Ascending aorta (tissue), 2 donors: ENCODE data around the gene ANKFN1. TPM values are rescaled to one million over a fixed set of nuclear protein-coding genes. Genes with fewer than 3 reads are reported as not detected.

Experiments
- DNase-seq, 2 donors: peaks; one replicate each; pipeline ENCODE4 v3.0.0-alpha.2; 2019; ENCODE audit warnings: low spot score in 2 of 2
- H3K27ac ChIP-seq, 2 donors: fragments of 200-600 bp; sonication (generic); one replicate each; pipeline ENCODE4 v1.5.1; 2016 to 2017; ENCODE audit warnings: mild to moderate bottlenecking in 1 of 2
- H3K27me3 ChIP-seq: fragments of 200-600 bp; sonication (generic); one replicate; pipeline ENCODE4 v1.5.1; 2017
- H3K36me3 ChIP-seq, 2 donors: fragments of 200-600 bp; sonication (generic); one replicate each; pipeline ENCODE4 v1.5.1; 2016
- H3K4me1 ChIP-seq, 2 donors: fragments of 200-600 bp; sonication (generic); one replicate each; pipeline ENCODE4 v1.5.1; 2016 to 2017; ENCODE audit warnings: mild to moderate bottlenecking in 1 of 2
- H3K4me3 ChIP-seq, 2 donors: fragments of 200-600 bp; sonication (generic); one replicate each; pipeline ENCODE4 v1.5.1; 2016 to 2017; ENCODE audit warnings: mild to moderate bottlenecking in 1 of 2
- H3K9me3 ChIP-seq, 2 donors: fragments of 200-600 bp; sonication (generic); one replicate each; pipeline ENCODE4 v1.5.1; 2016
- intact Hi-C: fragments of 100-400 bp; cut with DNase I; formaldehyde crosslinking; loops from one replicate; pipeline ENCODE4 v1.15.1; 2023
- total RNA-seq: library from RNA; depleted of rRNA; stranded (reverse); fragments of >200 nt; gene quantifications from one replicate; pipeline ENCODE4 v1.1.0, GENCODE V29; 2016
- TF ChIP-seq, protein P1 (sequence below), 3 experiments: fragments of 200-600 bp in 2 of 3; fragments of 450-650 bp in 1 of 3; sonication (generic) in 2 of 3; IDR thresholded peaks; one replicate each; pipeline ENCODE4 v1.5.1; 2016 to 2019; ENCODE audit warnings: antibody characterized with exemption in 3 of 3, mild to moderate bottlenecking in 1 of 3, moderate library complexity in 1 of 3

The ANKFN1 gene
- total RNA-seq, 1 donor from 2014 or later: not detected

GRCh38 chr17:56185491-56186221, 32.4 kb downstream of the ANKFN1 start:
- H3K27ac ChIP-seq: no peak overlapping the region
- TF ChIP-seq, protein P1, sequence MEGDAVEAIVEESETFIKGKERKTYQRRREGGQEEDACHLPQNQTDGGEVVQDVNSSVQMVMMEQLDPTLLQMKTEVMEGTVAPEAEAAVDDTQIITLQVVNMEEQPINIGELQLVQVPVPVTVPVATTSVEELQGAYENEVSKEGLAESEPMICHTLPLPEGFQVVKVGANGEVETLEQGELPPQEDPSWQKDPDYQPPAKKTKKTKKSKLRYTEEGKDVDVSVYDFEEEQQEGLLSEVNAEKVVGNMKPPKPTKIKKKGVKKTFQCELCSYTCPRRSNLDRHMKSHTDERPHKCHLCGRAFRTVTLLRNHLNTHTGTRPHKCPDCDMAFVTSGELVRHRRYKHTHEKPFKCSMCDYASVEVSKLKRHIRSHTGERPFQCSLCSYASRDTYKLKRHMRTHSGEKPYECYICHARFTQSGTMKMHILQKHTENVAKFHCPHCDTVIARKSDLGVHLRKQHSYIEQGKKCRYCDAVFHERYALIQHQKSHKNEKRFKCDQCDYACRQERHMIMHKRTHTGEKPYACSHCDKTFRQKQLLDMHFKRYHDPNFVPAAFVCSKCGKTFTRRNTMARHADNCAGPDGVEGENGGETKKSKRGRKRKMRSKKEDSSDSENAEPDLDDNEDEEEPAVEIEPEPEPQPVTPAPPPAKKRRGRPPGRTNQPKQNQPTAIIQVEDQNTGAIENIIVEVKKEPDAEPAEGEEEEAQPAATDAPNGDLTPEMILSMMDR (IDR thresholded peaks at IDR 0.05): no peak
- H3K36me3 ChIP-seq: no peaks in the 10 kb centered on the region
- no peaks in the 10 kb centered on the region for H3K27me3 ChIP-seq
- no peak for DNase-seq
- intact Hi-C loops: no loop called here
- no peaks in the 10 kb centered on the region for H3K4me1 ChIP-seq
- no peaks in the 10 kb centered on the region for H3K9me3 ChIP-seq
- no peak overlapping the region for H3K4me3 ChIP-seq

GRCh38 chr17:56186222-56186786, 33.0 kb downstream of the ANKFN1 start:
- TF ChIP-seq, protein P1 (IDR thresholded peaks at IDR 0.05): no peak
- Histone ChIP-seq H3K27ac (no peak overlapping the region), H3K4me3 (no peak overlapping the region), H3K36me3 (no peaks in the 10 kb centered on the region), H3K27me3 (no peaks in the 10 kb centered on the region), H3K4me1 (no peaks in the 10 kb centered on the region), H3K9me3 (no peaks in the 10 kb centered on the region)
- DNase-seq: no peak
- intact Hi-C loops: no loop called here

DNA sequence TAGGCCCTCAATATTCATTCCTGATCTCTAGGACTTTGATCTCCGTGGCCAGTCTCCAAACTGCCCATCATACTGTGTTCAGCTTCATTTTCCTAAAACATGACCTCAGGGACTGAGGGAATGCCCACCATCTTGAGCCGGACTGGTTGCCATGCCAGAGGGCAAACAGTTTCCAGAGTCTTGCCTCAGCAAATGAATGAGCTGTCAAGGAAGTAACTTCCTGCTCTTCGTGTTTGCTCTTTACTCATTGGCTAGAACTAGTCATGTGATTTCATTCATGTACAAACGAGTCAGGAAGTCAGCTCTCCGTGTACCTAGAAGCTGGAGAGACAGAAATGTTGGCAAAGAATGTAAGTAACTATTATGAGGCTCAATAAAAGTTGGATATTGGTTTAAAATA, 50.2 kb downstream of the ANKFN1 start:
- H3K27ac ChIP-seq: no peak overlapping the region
- DNase-seq: no peak
- no peak overlapping the region for H3K4me3 ChIP-seq
- H3K9me3 ChIP-seq: no peaks in the 10 kb centered on the region
- H3K4me1 ChIP-seq: no peaks in the 10 kb centered on the region
- intact Hi-C loops: no loop called here
- H3K27me3 ChIP-seq: no peaks in the 10 kb centered on the region
- no peaks in the 10 kb centered on the region for H3K36me3 ChIP-seq
- TF ChIP-seq, protein P1 (IDR thresholded peaks at IDR 0.05): no peak

DNA sequence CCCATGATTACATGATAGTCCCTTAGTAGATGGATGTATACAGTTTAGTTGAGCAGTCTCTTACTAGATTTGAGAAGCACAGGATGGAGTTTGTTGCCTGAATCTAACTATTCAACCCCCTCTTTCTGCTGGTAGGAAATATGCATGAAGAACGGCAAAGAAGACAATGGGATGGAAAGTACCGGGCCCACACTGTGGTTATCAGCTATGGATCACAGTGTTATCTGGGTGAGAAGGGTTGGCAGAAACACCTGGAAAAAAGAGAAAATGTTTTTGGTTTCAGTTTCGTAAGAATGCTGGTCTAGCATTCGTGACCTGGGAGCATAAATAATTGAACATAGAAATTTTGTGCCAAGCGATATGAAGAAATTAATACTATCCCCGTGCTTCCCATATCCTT, 53.1 kb downstream of the ANKFN1 start:
- DNase-seq: no peak
- Histone ChIP-seq H3K36me3 (no peaks in the 10 kb centered on the region), H3K9me3 (no peaks in the 10 kb centered on the region), H3K27me3 (no peaks in the 10 kb centered on the region), H3K4me3 (no peak overlapping the region), H3K27ac (no peak overlapping the region), H3K4me1 (no peaks in the 10 kb centered on the region)
- intact Hi-C loops: no loop called here
- TF ChIP-seq, protein P1 (IDR thresholded peaks at IDR 0.05): no peak

DNA sequence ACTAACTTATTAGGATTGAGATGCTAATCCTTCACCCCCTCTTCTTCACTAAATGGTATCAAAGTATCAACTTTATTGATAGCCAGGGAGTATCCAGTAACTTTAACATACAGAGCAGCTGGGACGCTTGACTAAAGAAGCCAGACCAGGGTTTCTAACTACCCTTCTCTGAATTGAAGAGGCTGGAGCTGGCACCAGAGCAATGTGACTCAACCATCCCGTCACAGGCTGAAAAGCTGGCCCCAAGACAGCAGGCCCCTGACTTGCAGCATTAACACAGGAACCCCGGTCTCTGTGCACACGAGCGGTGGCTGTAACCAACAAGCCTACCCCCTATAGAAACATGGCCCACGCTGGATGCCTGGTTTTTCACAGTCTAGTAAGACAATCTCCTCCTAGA, 59.8 kb downstream of the ANKFN1 start:
- no peak overlapping the region for H3K4me3 ChIP-seq
- no peak overlapping the region for H3K27ac ChIP-seq
- no peak for DNase-seq
- no peaks in the 10 kb centered on the region for H3K9me3 ChIP-seq
- H3K4me1 ChIP-seq: no peaks in the 10 kb centered on the region
- H3K27me3 ChIP-seq: no peaks in the 10 kb centered on the region
- H3K36me3 ChIP-seq: no peaks in the 10 kb centered on the region
- TF ChIP-seq, protein P1 (IDR thresholded peaks at IDR 0.05): no peak
- intact Hi-C loops: no loop called here
